Hematopoietic multipotent progenitor cell treated with erythropoietin and hydrocortisone succinate and interleukin-3 and kit ligand, for 6 days (in vitro differentiated cells): ENCODE measurements around the gene MYO19.
A peak's percentile ranks its signal among the peaks of the same experiment; 100 is the strongest.
"Not testable (repeated sequence)": the region's sequence is repeated elsewhere in the genome, so short reads cannot be mapped to it uniquely, and the experiment has no call there.

Experiments used
- DNase-seq: peaks from one replicate; pipeline ENCODE4 v3.0.0-alpha.2; 2015

MYO19 gene

GRCh38 chr17:36498560-36499300 lies 35.9 kb downstream of the MYO19 start:
- no peak for DNase-seq

- no peak for DNase-seq
Observed at GRCh38 chr17:36498155-36498554, 36.5 kb downstream of the MYO19 start.

- no peak for DNase-seq
Observed at GRCh38 chr17:36496018-36496789, 38.5 kb downstream of the MYO19 start.

DNA sequence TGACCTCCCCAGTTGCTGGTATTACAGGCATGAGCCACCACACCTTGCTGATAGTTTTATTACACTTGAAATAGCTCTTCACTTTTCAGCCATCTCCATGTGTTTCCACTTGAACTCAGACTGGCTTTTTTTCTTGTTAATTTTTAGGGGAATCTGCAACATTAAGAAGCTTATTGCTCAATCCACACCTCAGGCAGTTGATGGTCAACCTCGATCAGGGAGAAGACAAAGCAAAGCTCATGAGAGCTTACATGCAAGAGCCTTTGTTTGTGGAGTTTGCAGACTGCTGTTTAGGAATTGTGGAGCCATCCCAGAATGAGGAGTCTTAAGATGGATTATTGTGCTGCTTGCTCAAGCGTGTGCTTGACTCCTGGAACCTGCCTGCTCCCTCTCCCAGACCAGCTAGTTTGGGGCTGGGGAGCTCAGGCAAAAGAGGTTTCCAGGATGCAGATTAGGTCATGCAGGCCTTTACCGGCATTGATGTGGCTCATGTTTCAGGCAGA lies 39.5 kb downstream of the MYO19 start:
- DNase-seq = no peak

DNA sequence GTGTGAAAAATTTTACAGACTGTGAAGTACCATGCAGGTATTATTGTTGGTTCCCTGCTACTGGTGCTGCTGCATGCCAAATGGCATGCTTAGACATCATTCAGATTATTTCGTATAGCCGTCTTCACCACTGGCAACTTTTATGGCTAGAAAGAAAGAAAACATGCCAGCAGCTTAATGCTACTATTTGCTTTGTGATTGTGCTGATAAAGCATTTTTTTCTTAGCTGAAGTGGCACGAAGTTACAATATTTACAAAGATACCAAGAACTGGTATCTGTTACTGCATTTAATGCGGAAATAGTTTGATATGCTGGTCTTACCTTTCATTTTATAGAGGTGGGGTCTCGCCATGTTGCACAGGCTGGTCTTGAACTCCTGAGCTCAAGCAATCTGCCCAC lies 40.0 kb downstream of the MYO19 start:
- no peak for DNase-seq

DNA sequence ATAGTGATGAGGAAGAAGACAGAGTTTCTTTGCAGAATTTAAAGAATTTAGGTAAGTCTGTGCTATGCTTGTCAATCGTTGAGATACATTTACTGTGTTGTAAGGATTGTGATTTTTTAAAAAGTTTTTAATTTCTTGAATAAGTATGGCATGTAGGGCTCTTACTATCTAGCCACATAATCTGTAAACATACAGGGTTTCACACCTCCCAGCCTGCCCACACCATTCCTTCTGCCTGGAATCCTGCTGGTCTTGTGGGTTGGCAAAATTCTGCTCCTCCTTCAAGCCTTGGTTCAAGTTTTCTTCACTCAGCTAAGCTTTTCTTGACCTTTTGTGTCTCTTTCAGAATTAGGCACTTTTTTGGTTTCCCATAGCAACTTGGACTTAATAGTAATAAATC lies 40.7 kb downstream of the MYO19 start:
- DNase-seq = no peak

GRCh38 chr17:36486204-36487194 lies 48.2 kb downstream of the MYO19 start, which contains the start of gene ZNHIT3:
ZNHIT3 (plus strand) TSS chr17:36486681; CDS start chr17:36486700, 19 bp downstream.
- DNase-seq = peak; percentile 99

DNA sequence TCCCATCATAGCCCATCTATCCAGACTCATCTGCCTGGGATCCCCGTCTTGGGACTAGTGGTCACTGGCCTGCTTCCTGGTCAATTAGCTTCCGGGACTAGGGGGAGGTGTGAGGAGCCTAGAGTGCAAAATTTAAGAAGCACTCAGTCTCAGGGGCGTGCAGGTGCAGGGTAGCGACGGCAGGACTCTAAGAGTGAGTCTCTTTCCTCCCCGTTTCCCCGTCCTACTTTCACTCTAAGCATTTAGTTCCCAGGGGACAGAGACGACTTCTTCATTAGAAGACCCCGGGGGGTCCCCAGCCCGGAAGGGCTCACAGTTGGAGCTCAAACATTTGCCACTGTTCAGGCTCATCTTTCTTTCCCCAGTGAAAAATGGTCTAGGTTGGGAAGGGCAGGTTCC lies 48.9 kb downstream of the MYO19 start:
- no peak for DNase-seq

DNA sequence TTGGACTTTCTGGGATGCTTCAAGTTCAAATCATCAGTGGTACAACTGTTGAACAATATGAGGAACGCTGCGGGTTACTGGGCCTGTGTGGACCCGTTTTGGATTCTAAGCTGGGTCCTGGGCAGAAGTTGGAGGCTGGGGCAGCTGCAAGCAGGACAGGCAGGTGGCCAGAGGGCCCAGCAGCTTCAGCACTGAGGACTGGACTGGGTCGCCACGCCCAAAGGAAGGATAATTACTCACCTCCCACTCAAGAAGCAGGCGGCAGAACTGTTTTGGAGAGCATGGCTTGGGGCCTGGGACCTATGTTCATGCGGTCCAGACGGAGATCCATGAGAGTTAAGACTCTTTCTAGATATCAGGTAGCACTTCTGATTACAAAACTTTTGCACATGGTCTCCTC lies 49.6 kb downstream of the MYO19 start:
- DNase-seq = no peak

- DNase-seq = not testable (repeated sequence)
Observed at GRCh38 chr17:36484021-36484420, 50.6 kb downstream of the MYO19 start.

DNA sequence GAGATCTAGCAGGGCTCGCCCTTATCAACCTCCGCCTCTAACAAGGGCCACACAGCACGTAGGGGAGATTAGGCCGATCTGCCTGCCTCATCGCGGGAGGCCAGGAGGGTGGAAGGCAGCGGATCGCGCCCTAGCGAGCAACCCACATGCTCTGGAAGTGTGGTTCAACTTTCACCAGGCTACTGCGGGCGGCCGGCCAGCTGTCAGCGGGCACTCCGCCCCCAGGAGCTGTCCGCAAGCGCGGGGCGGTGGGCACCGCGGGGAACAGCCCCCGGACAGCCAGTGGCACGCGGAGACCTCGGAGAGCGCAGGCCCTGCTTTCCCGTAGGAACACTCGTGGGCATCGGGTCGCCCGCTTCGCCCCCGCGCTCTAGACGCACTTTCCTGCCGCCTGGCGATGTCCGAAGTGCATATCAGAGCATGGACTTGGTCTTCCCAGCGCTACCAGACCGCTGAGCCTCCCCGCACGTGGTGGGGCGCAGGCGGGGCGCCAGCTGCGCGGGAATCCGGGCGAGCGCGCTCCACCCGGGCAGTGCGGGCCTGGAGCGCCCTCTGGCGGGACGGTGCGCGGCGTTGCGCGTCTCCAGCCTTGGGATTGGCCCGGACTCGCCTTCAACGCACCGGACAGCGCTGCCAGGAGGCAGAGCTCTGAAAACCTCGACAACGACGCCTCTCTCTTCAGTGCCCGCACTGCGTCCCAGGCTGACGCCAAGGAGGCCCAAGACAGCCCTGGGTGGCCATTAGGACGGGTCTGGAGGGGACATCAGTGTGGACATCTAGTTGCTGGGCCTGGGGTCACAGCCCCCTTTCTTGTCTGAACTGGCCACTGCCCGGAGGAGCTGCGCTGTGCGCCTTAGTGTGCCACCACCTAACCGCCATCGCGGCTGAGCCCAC lies 51.8 kb downstream of the MYO19 start:
- peak; percentile 90 for DNase-seq

GRCh38 chr17:36481829-36482228 lies 52.8 kb downstream of the MYO19 start:
- DNase-seq = no peak

- no peak for DNase-seq
Observed at GRCh38 chr17:36475346-36475970, 59.2 kb downstream of the MYO19 start.

- DNase-seq = no peak
Observed at GRCh38 chr17:36474571-36474970, 60.1 kb downstream of the MYO19 start.

DNA sequence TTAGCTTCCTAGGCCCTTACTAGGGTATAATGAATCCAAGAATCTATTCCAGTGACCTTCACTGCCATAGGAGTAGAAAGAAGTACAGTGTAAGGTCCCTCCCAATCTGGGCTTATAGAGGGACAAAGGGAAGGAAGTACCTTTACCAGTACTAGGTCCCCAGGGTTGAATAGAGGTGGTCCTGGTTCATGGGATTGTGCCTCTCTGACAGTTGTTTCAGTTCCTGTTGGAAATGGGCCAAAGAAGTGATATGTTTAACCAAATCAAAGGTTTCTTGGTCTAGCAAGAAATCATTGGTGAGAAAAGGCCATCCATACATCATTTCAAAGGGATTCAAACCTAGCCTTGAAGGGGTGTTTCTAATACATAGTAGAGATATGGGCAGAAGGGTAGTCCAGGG lies 64.2 kb downstream of the MYO19 start:
- no peak for DNase-seq

GRCh38 chr17:36469733-36470132 lies 64.9 kb downstream of the MYO19 start:
- DNase-seq = no peak

DNA sequence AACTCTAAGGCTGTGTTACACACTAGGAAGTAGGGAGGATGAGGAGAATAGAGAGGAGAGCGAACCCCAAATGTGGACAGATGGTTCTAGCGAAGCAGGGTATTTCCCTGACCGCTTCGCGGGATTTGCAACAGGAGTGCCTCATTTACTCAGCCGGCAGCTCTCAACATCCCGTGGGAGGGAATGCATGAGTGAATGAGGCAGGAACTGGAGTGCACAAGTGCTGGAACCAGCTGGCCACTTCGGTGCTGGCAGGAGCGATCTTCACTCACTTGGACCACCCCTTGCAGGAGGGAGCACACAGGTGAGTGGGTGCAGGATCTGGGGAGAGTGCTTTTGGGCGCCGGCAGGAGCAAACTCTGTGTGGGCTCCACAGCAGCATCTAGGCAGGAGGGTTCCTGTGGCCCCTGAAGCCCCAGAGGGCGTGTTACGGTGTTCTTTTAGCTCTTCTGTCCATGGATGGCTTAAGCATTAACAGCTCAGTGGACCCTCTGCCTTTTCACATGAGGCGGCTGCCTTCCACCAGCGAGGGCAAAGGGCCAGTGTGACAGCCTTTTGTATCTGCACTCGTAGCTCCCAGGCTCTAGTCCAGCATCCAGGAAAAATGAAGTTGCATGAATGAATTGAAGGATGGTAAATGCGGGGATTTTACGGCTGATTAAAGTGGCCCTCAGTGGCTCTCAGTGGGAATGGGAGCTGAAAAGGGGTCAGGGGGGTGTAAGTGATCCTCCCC lies 65.6 kb downstream of the MYO19 start:
- DNase-seq = no peak

DNA sequence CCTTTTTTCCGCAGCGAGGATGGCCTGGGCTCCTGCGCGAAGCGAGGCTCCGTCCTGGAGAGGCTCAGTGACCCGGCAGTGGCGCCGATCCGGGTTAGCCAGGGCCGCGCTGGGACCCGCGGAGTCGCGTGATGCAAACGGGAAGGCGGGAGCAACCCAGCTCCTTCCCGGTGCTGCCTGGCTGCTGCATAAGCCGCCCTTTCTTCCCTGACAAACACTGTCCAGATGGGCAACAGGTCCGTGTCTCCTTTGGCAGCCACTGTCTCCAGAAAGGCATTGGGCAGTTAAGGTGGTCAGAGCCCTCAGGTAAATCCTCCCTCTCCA lies 69.9 kb downstream of the MYO19 start:
- no peak for DNase-seq

GRCh38 chr17:36463916-36464764 lies 70.5 kb downstream of the MYO19 start:
- peak; percentile 91 for DNase-seq
